ENCODE measurements around the gene URM1. TPM values are rescaled to one million over a fixed set of nuclear protein-coding genes. Genes with fewer than 3 reads are reported as not detected.

The URM1 gene
- total RNA-seq, 4 donors from 2014 or later, result 30.2 to 37.6 (median 34.0) TPM

DNA sequence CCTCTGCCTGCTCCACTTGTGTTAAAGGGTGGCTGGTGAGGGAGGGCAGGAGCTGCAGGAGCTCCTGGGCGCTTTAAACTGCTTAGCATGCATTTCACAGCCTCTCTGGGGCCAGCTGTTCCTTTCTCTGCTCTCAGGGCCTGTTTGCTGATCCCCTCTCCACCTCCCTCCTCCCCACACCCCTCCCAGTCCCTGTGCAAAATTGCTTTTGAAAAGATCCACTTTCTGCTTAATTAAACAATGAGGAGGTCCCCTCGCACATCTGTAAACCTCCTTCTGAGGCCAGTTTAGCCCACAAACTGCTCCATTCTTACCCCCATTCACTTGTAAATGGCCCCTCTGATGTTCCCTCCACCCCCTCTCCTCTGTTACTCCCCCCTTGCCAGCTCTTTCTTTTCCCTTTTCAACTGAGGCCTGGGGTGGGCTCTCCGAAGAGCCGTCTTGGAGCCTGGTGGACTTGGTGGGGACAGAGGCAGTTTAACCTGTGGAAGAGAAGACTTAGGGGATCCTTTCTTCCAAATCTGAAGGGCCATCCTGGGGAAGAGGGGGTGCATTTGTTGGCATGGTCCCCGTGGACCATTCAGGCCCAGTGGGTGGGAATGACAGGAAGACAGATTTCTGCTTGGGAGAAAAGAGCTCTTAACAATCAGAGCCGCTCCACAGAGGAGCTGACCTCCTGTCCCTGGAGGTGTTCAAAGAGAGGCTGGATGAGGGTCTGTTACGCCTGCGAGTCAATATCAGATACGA is 12.0 kb downstream of the URM1 start:
- H3K27me3 ChIP-seq, result no peaks in the 10 kb centered on the region
- TF ChIP-seq POLR2A (IDR thresholded peaks at IDR 0.05) (no peak), EP300 (IDR thresholded peaks at IDR 0.05) (no peak), CTCF (IDR thresholded peaks at IDR 0.05) (no peak)
- no peak overlapping the region for H3K27ac ChIP-seq
- WGBS, result 82% methylated on average over 9 of the region's 9 CpGs
- no peak for DNase-seq (ENCODE audit: low spot score in 2 of 2)
- H3K36me3 ChIP-seq, result peaks cover 58% of the 10 kb centered on the region
- no peaks in the 10 kb centered on the region for H3K4me1 ChIP-seq
- H3K9me3 ChIP-seq, result no peaks in the 10 kb centered on the region
- H3K4me3 ChIP-seq, result no peak overlapping the region

GRCh38 chr9:128383791-128384190 is 12.6 kb downstream of the URM1 start:
- no peak overlapping the region for H3K4me3 ChIP-seq
- H3K9me3 ChIP-seq, result no peaks in the 10 kb centered on the region
- no peak overlapping the region for H3K27ac ChIP-seq
- no peak for DNase-seq (ENCODE audit: low spot score in 2 of 2)
- peaks cover 60% of the 10 kb centered on the region for H3K36me3 ChIP-seq
- no peaks in the 10 kb centered on the region for H3K4me1 ChIP-seq
- TF ChIP-seq POLR2A (IDR thresholded peaks at IDR 0.05) (no peak), POLR2AphosphoS5 (IDR thresholded peaks at IDR 0.05) (no peak)
- WGBS, result 68% methylated on average over 4 of the region's 8 CpGs
- H3K27me3 ChIP-seq, result no peaks in the 10 kb centered on the region

- Histone ChIP-seq H3K27ac (no peak overlapping the region), H3K27me3 (no peaks in the 10 kb centered on the region), H3K9me3 (no peaks in the 10 kb centered on the region), H3K4me3 (no peak overlapping the region), H3K4me1 (no peaks in the 10 kb centered on the region), H3K36me3 (peaks cover 66% of the 10 kb centered on the region)
- WGBS, result 91% methylated on average over 7 of the region's 7 CpGs
- no peak for DNase-seq (ENCODE audit: low spot score in 2 of 2)
- TF ChIP-seq POLR2AphosphoS5 (IDR thresholded peaks at IDR 0.05), result no peak
- TF ChIP-seq CTCF (IDR thresholded peaks at IDR 0.05), result no peak
- TF ChIP-seq EP300 (IDR thresholded peaks at IDR 0.05), result no peak
- TF ChIP-seq POLR2A (IDR thresholded peaks at IDR 0.05), result no peak
Observed at GRCh38 chr9:128384801-128385495, 13.8 kb downstream of the URM1 start.

- no peaks in the 10 kb centered on the region for H3K9me3 ChIP-seq
- no peak overlapping the region for H3K4me3 ChIP-seq
- no peaks in the 10 kb centered on the region for H3K4me1 ChIP-seq
- 78% methylated on average over 14 of the region's 18 CpGs for WGBS
- TF ChIP-seq POLR2AphosphoS5 (IDR thresholded peaks at IDR 0.05) (no peak), POLR2A (IDR thresholded peaks at IDR 0.05) (no peak), EP300 (IDR thresholded peaks at IDR 0.05) (no peak), CTCF (IDR thresholded peaks at IDR 0.05) (no peak)
- no peak overlapping the region for H3K27ac ChIP-seq
- DNase-seq (ENCODE audit: low spot score in 2 of 2), result no peak
- H3K27me3 ChIP-seq, result no peaks in the 10 kb centered on the region
- H3K36me3 ChIP-seq, result peaks cover 67% of the 10 kb centered on the region
Observed at GRCh38 chr9:128385496-128386460, 14.6 kb downstream of the URM1 start.

DNA sequence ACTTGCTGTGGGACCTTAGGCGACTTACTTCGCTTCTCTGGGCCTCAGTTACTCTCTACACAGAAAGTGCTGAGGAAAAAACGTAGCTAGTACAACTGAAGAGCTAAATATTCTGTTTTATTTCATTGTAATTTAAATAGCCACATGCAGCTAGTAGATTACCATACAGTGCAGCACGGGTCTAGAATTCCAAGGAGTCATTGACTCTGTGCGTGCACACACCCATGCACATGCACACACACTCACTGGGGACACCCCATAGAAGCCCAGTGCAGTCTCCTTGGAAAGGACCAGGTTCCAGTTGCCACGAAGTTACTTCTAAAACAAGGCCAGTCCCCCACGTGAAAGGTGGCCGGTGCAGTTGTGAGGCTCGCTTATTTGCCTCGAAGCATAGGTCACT is 17.0 kb downstream of the URM1 start:
- 91% methylated on average over 9 of the region's 10 CpGs for WGBS
- H3K36me3 ChIP-seq, result peaks cover 80% of the 10 kb centered on the region
- no peaks in the 10 kb centered on the region for H3K4me1 ChIP-seq

More for the DNA sequence above, 17.0 kb downstream of the URM1 start:
- TF ChIP-seq POLR2A (IDR thresholded peaks at IDR 0.05) (no peak), POLR2AphosphoS5 (IDR thresholded peaks at IDR 0.05) (no peak), EP300 (IDR thresholded peaks at IDR 0.05) (no peak), CTCF (IDR thresholded peaks at IDR 0.05) (no peak)
- Histone ChIP-seq H3K27ac (no peak overlapping the region), H3K27me3 (no peaks in the 10 kb centered on the region), H3K9me3 (no peaks in the 10 kb centered on the region), H3K4me3 (no peak overlapping the region)
- no peak for DNase-seq (ENCODE audit: low spot score in 2 of 2)
